GM12878 (cell line): ENCODE data around the gene BGLAP. TPM values are rescaled to one million over a fixed set of nuclear protein-coding genes. Genes with fewer than 3 reads are reported as not detected.

Source experiments
- ATAC-seq: fragments of 200-7000 bp; cut with Tn5 transposase; 3 replicates; pipeline ENCODE4 v1.9.1; 2020; ENCODE audit warnings: mild to moderate bottlenecking, moderate library complexity
- BruUV-seq: library from RNA; stranded (reverse); fragments of 400-500 nt; replicated peaks from 2 replicates; lab custom pipeline; 2021; lab: Mats Ljungman, UMichigan
- CTCF ChIA-PET: fragments of 300-600 bp; sonication (Branson Sonifier 250); formaldehyde crosslinking; extraction: SDS; loops from one replicate; lab custom pipeline; 2021; ENCODE audit warnings: inconsistent platforms; lab: Yijun Ruan, JAX
- POLR2A ChIA-PET: fragments of 350-600 bp; formaldehyde crosslinking; extraction: SDS; loops from one replicate; lab custom pipeline; 2021; ENCODE audit warnings: inconsistent platforms; lab: Charles Lee
- RAD21 ChIA-PET: fragments of 300-600 bp; sonication (Branson Sonifier 250); formaldehyde crosslinking; loops from one replicate; lab custom pipeline; 2023; ENCODE audit warnings: antibody characterized with exemption; ENCODE audit not compliant: unreplicated experiment; lab: Charles Lee
- SMC1A ChIA-PET: fragments of 300-600 bp; sonication (Branson Sonifier 250); formaldehyde crosslinking; loops from one replicate; lab custom pipeline; 2023; ENCODE audit not compliant: unreplicated experiment, uncharacterized antibody; lab: Charles Lee
- DNase-seq: peaks from one replicate; pipeline ENCODE4 v3.0.0-alpha.2; 2011; ENCODE audit warnings: low read depth, low spot score
- FAIRE-seq: peaks from 3 replicates; lab custom pipeline; 2011; peaks lifted over from hg19 to GRCh38; lab: Jason Lieb, UNC
- H2AFZ ChIP-seq: 2 replicates; pipeline ENCODE4 v1.6.0; 2011; ENCODE audit warnings: low read depth, low read length, control low read depth; ENCODE audit not compliant: control insufficient read depth
- H3K27ac ChIP-seq: 2 replicates; pipeline ENCODE4 v1.5.1; 2011; ENCODE audit warnings: control low read depth; ENCODE audit not compliant: control insufficient read depth, insufficient read depth
- H3K27me3 ChIP-seq, 2 experiments: replicated peaks in 1 of 2; 2 replicates each; pipeline versions ENCODE4 v1.6.0 to v1.6.1; 2011; ENCODE audit warnings: low read length in 1 of 2; ENCODE audit not compliant: control insufficient read depth in 2 of 2, insufficient read depth in 2 of 2
- H3K36me3 ChIP-seq, 2 experiments: 2 replicates each; pipeline ENCODE4 v1.5.1; 2011; ENCODE audit warnings: low read length in 1 of 2; ENCODE audit not compliant: control insufficient read depth in 2 of 2, insufficient read depth in 2 of 2
- H3K4me1 ChIP-seq: 2 replicates; pipeline ENCODE4 v1.6.1; 2011; ENCODE audit warnings: mild to moderate bottlenecking, low read length, moderate library complexity, mixed read lengths; ENCODE audit not compliant: control insufficient read depth, insufficient read depth
- H3K4me2 ChIP-seq: 2 replicates; pipeline ENCODE4 v1.6.0; 2011; ENCODE audit warnings: control low read depth; ENCODE audit not compliant: control insufficient read depth, insufficient read depth
- H3K4me3 ChIP-seq: fragments of 200-600 bp; sonication (generic); 2 replicates; pipeline ENCODE4 v1.5.1; 2016
- H3K79me2 ChIP-seq: 2 replicates; pipeline ENCODE4 v1.6.0; 2011; ENCODE audit warnings: low read length; ENCODE audit not compliant: control insufficient read depth, insufficient read depth
- H3K9ac ChIP-seq: 2 replicates; pipeline ENCODE4 v1.8.0; 2011; ENCODE audit warnings: low read length, control low read depth, mixed read lengths; ENCODE audit not compliant: control insufficient read depth, insufficient read depth
- H3K9me3 ChIP-seq: replicated peaks from 3 replicates; pipeline ENCODE4 v1.5.1; 2011; ENCODE audit warnings: mild to moderate bottlenecking, low read length; ENCODE audit not compliant: control insufficient read depth, insufficient read depth
- H4K20me1 ChIP-seq: 2 replicates; pipeline ENCODE4 v1.6.0; 2011; ENCODE audit not compliant: control insufficient read depth, insufficient read depth
- ASH2L ChIP-seq: fragments of 300-600, 200-600 bp; sonication (generic); IDR thresholded peaks from 2 replicates; pipeline ENCODE4 v1.6.1; 2017; ENCODE audit warnings: low read depth, mild to moderate bottlenecking, borderline replicate concordance
- EGR1 ChIP-seq, 2 experiments: IDR thresholded peaks; 1 replicate in 1 of 2; 2 replicates in 1 of 2; pipeline ENCODE4 v1.6.1; 2011 to 2012; ENCODE audit warnings: low read depth in 2 of 2, low read length in 2 of 2, borderline replicate concordance in 1 of 2, mild to moderate bottlenecking in 1 of 2, moderate library complexity in 1 of 2
- FOS ChIP-seq: IDR thresholded peaks from 3 replicates; pipeline ENCODE4 v1.6.1; 2011; ENCODE audit warnings: borderline replicate concordance; ENCODE audit not compliant: insufficient read length; ENCODE audit errors: extremely low read depth
- FOXK2 ChIP-seq: fragments of 450-650 bp; IDR thresholded peaks from 2 replicates; pipeline ENCODE4 v1.6.1; 2017; ENCODE audit warnings: mild to moderate bottlenecking, moderate library complexity
- HDGF ChIP-seq: fragments of 450-650 bp; IDR thresholded peaks from 2 replicates; pipeline ENCODE4 v1.6.1; 2016; ENCODE audit warnings: antibody characterized with exemption
- IKZF2 ChIP-seq, 2 experiments: fragments of 450-650 bp; IDR thresholded peaks; 2 replicates each; pipeline ENCODE4 v1.6.1; 2017; ENCODE audit warnings: mild to moderate bottlenecking in 2 of 2, moderate library complexity in 2 of 2
- IRF4 ChIP-seq: IDR thresholded peaks from 2 replicates; pipeline ENCODE4 v1.6.1; 2011; ENCODE audit warnings: low read depth, low read length
- MXI1 ChIP-seq: fragments of 150-350 bp; IDR thresholded peaks from 2 replicates; pipeline ENCODE4 v1.6.1; 2011; ENCODE audit warnings: low read depth, mild to moderate bottlenecking, inconsistent platforms, low read length, improper control_type of control experiment
- MYC ChIP-seq: IDR thresholded peaks from 2 replicates; pipeline ENCODE4 v1.6.1; 2011; ENCODE audit warnings: mild to moderate bottlenecking, low read length, moderate library complexity, inconsistent platforms; ENCODE audit not compliant: insufficient read depth, insufficient replicate concordance, insufficient read length, severe bottlenecking
- NR2C2 ChIP-seq: IDR thresholded peaks from 2 replicates; pipeline ENCODE4 v1.6.1; 2011; ENCODE audit warnings: borderline replicate concordance, low read depth; ENCODE audit not compliant: control insufficient read depth, insufficient read length
- RBBP5 ChIP-seq: fragments of 200-600 bp; sonication (generic); conservative IDR thresholded peaks from 2 replicates; pipeline ENCODE4 v1.6.1; 2016
- RCOR1 ChIP-seq: conservative IDR thresholded peaks from 2 replicates; pipeline ENCODE4 v1.6.1; 2012; ENCODE audit warnings: low read depth, low read length, improper control_type of control experiment
- SIX5 ChIP-seq: IDR thresholded peaks from 2 replicates; pipeline ENCODE4 v1.6.1; 2011; ENCODE audit warnings: mild to moderate bottlenecking, low read depth, low read length, moderate library complexity; ENCODE audit not compliant: severe bottlenecking
- SP1 ChIP-seq: IDR thresholded peaks from one replicate; pipeline ENCODE4 v1.6.1; 2011; ENCODE audit warnings: low read depth, low read length
- SPI1 ChIP-seq: IDR thresholded peaks from 2 replicates; pipeline ENCODE4 v1.6.1; 2011; ENCODE audit warnings: low read depth, mild to moderate bottlenecking, low read length, moderate library complexity, borderline replicate concordance; ENCODE audit not compliant: insufficient read depth
- TAF1 ChIP-seq: IDR thresholded peaks from 2 replicates; pipeline ENCODE4 v1.6.1; 2011; ENCODE audit warnings: mild to moderate bottlenecking, low read depth, low read length, borderline replicate concordance
- ZNF207 ChIP-seq: fragments of 450-650 bp; IDR thresholded peaks from 2 replicates; pipeline ENCODE4 v1.6.1; 2014; ENCODE audit warnings: antibody characterized with exemption, mild to moderate bottlenecking, borderline replicate concordance
- ZNF217 ChIP-seq: fragments of 450-650 bp; IDR thresholded peaks from 2 replicates; pipeline ENCODE4 v1.6.1; 2017; ENCODE audit warnings: antibody characterized with exemption, mild to moderate bottlenecking
- WGBS: methylation state at CpG from one replicate; pipeline ENCODE4 v1.1.6; 2016; ENCODE audit warnings: low lambda C conversion rate; ENCODE audit not compliant: insufficient replicate concordance, insufficient coverage; ENCODE audit errors: missing lambda C conversion rate; 5-methylcytosine and 5-hydroxymethylcytosine counted together
- in situ Hi-C: fragments of 300-500 bp; cut with MboI; formaldehyde crosslinking; loops from 9 replicates; pipeline ENCODE4 v1.14.3; 2018; ENCODE audit warnings: mixed read lengths
- intact Hi-C: fragments of 100-400 bp; cut with micrococcal nuclease; formaldehyde crosslinking; loops from one replicate; pipeline ENCODE4 v1.14.2; 2022; ENCODE audit not compliant: unreplicated experiment
- polyA plus RNA-seq, 11 experiments: library from polyadenylated mRNA; depleted of rRNA in 4 of 11; unstranded in 6 of 11; stranded (reverse) in 5 of 11; fragments of >200 nt; fragmentation: Nextera tagmentation in 4 of 11; fragmentation: Illumina TruSeq in 1 of 11; extraction: Ambion mirVana in 4 of 11; extraction: Trizol in 1 of 11; gene quantifications; 1 replicate in 1 of 11; 2 replicates in 10 of 11; pipeline versions ENCODE4 v1.2.1 to v1.2.3, GENCODE V29; 2011 to 2016; ENCODE audit warnings: inconsistent platforms in 2 of 11, missing spikeins in 2 of 11, low read depth in 1 of 11
- total RNA-seq, 4 experiments: library from RNA; depleted of rRNA in 3 of 4; stranded (reverse); fragments of >200 nt in 3 of 4; fragmentation: Illumina TruSeq in 1 of 4; extraction: Trizol in 1 of 4; gene quantifications; 2 replicates each; pipeline versions ENCODE4 v1.2.1 to v1.2.3, GENCODE V29; 2013 to 2021
- TF ChIP-seq, protein P1 (sequence below): IDR thresholded peaks from 2 replicates; pipeline ENCODE4 v1.6.1; 2011; ENCODE audit warnings: mild to moderate bottlenecking, low read depth, low read length, moderate library complexity; ENCODE audit not compliant: insufficient replicate concordance
- TF ChIP-seq, protein P2 (sequence below): fragments of 450-650 bp; IDR thresholded peaks from 2 replicates; pipeline ENCODE4 v1.6.1; 2017; ENCODE audit warnings: mild to moderate bottlenecking

Gene BGLAP
- total and polyA plus RNA-seq, 10 of the 15 experiments (the other 5 are each of a cell fraction or from before 2014, with no cell fraction given): 0.20 to 1.8 (median 0.40) TPM; not detected in 3

DNA sequence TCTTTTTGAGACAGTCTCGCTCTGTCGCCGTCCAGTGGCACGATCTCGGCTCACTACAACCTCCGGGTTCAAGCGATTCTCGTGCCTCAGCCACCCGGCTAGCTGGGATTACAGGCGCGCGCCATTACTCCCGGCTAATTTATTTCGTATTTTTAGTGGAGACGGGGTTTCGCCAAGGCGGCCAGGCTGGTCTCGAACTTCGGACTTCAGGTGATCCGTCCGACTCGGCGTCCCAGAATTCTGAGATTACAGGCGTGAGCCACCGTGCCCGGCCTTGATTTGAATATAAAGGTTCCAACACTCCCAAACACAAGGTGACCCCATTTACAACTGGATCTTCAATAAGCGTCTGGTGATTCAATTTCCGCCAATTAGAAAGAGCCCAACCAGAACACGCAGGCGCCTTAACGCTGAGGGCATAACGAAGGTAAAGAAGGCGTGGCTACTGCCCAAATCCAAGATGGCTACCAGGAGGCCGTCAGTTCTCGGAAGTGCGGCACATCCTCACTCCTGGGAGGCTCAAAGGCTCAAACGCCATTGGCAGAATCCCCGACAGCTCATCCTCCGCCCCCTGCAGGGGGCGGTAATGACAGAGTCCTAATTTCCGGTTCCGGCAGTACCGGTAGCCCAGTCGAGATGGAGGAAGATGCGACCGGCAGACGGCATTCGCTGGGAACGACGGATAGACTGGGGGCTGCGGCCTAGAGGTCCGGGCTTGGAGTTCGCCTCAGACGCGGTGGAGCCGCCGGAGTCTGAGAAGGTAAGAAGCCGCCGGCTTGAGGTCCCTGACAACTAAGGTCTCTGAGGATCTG, 48.3 kb upstream of the BGLAP start, which contains the start of gene SLC25A44:
TSS of gene SLC25A44 (plus strand) at position 617 of the 812 bp plus-strand sequence. CDS start 5,744 bp downstream, outside the sequence.
- intact Hi-C loops (no loop called here), in situ Hi-C loops (no loop called here)
- Histone ChIP-seq H3K27ac (peak within 1 kb of the TSS; percentile 87), H3K27me3 (no peaks in the 10 kb centered on the region), H3K9ac (peak within 1 kb of the TSS; percentile 91), H3K4me1 (peaks cover 6% of the 10 kb centered on the region), H4K20me1 (no peaks in the 10 kb centered on the region), H3K4me2 (peak within 1 kb of the TSS; percentile 95), H3K79me2 (peaks cover 50% of the 10 kb centered on the region), H3K36me3 (no peaks in the 10 kb centered on the region; a peak in 3 of 4 replicates), H3K9me3 (no peaks in the 10 kb centered on the region), H3K4me3 (peak within 1 kb of the TSS; percentile 100), H2AFZ (peak within 1 kb of the TSS; percentile 85)
- ChIA-PET POLR2A (interaction anchor here (0.6 to 11.8 kb wide), 11 partner anchors 10 to 314 kb away, joined by 3 to 158 read pairs (median 4); partner anchors contain the start of genes PMF1, SEMA4A and SMG5), RAD21 (interaction anchor here (0.6 to 4.7 kb wide), 12 partner anchors 13 to 47 kb away, joined by 3 to 44 read pairs (median 4); partner anchors contain the start of genes PMF1 and SEMA4A), CTCF (interaction anchor here (0.5 to 2.2 kb wide), 13 partner anchors 19 to 1061 kb away, joined by 3 to 21 read pairs (median 4); partner anchors contain the start of genes PMF1 and SMG5), SMC1A (interaction anchor here (1.0 to 4.6 kb wide), 7 partner anchors 18 to 44 kb away, joined by 3 to 26 read pairs (median 6); partner anchors contain the start of gene PMF1)
- ATAC-seq (peak; percentile 96), FAIRE-seq (peak; percentile 96), DNase-seq (peak; percentile 100)
- 2% methylated on average over 59 of the region's 59 CpGs for WGBS
- BruUV-seq: no TSS peak
- TF ChIP-seq EGR1 (IDR thresholded peaks at IDR 0.05; ENCODE audit: borderline replicate concordance in 1 of 2, low read depth in 2 of 2, low read length in 2 of 2): peak in 1 of 2 experiments; percentile 58; a peak in 2 of 3 replicates
- no peak for TF ChIP-seq FOS
- no peak; the same call in 1 of the 2 replicates for TF ChIP-seq SPI1
- TF ChIP-seq FOXK2: no peak
- 0 out of 2 replicates have a peak, but pooled peaks have one; percentile 22 for TF ChIP-seq IRF4
- TF ChIP-seq, protein P1, sequence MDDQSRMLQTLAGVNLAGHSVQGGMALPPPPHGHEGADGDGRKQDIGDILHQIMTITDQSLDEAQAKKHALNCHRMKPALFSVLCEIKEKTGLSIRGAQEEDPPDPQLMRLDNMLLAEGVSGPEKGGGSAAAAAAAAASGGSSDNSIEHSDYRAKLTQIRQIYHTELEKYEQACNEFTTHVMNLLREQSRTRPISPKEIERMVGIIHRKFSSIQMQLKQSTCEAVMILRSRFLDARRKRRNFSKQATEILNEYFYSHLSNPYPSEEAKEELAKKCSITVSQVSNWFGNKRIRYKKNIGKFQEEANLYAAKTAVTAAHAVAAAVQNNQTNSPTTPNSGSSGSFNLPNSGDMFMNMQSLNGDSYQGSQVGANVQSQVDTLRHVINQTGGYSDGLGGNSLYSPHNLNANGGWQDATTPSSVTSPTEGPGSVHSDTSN: peak; percentile 80
- peak; percentile 86 for TF ChIP-seq SP1
- TF ChIP-seq RBBP5: no peak
- TF ChIP-seq MXI1: peak; percentile 50; the same call in 1 of the 2 replicates
- no peak for TF ChIP-seq NR2C2
- TF ChIP-seq HDGF: 0 out of 2 replicates have a peak, but pooled peaks have one; percentile 17
- TF ChIP-seq TAF1: peak; percentile 70
- TF ChIP-seq IKZF2 (IDR thresholded peaks at IDR 0.05): peak in 1 of 2 experiments; percentile 17; a peak in 1 of 4 replicates
- TF ChIP-seq ZNF217: peak; percentile 79
- TF ChIP-seq MYC: no peak
- no peak for TF ChIP-seq ZNF207
- no peak for TF ChIP-seq ASH2L
- no peak for TF ChIP-seq RCOR1
- TF ChIP-seq, protein P2, sequence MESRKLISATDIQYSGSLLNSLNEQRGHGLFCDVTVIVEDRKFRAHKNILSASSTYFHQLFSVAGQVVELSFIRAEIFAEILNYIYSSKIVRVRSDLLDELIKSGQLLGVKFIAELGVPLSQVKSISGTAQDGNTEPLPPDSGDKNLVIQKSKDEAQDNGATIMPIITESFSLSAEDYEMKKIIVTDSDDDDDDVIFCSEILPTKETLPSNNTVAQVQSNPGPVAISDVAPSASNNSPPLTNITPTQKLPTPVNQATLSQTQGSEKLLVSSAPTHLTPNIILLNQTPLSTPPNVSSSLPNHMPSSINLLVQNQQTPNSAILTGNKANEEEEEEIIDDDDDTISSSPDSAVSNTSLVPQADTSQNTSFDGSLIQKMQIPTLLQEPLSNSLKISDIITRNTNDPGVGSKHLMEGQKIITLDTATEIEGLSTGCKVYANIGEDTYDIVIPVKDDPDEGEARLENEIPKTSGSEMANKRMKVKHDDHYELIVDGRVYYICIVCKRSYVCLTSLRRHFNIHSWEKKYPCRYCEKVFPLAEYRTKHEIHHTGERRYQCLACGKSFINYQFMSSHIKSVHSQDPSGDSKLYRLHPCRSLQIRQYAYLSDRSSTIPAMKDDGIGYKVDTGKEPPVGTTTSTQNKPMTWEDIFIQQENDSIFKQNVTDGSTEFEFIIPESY: no peak
- TF ChIP-seq SIX5: peak; percentile 72
